GM23338 (cell line): ENCODE results near the gene FRYL. TPM values are rescaled to one million over a fixed set of nuclear protein-coding genes. Genes with fewer than 3 reads are reported as not detected.
"Not testable (repeated sequence)": the region's sequence is repeated elsewhere in the genome, so short reads cannot be mapped to it uniquely, and the experiment has no call there.

Experiments used
- ATAC-seq: fragments of 200-7000 bp; cut with Tn5 transposase; 3 replicates; pipeline ENCODE4 v1.9.1; 2020
- DNase-seq: peaks from one replicate; pipeline ENCODE4 v3.0.0-alpha.2; 2015; ENCODE audit warnings: low spot score
- H2AFZ ChIP-seq: fragments of 200-600 bp; sonication (generic); 2 replicates; pipeline ENCODE4 v1.8.0; 2016; ENCODE audit warnings: antibody characterized with exemption, mild to moderate bottlenecking, moderate library complexity
- H3F3A ChIP-seq: fragments of 200-600 bp; sonication (generic); replicated peaks from 2 replicates; pipeline ENCODE4 v1.8.0; 2017; ENCODE audit warnings: antibody characterized with exemption, mixed run types, low read depth
- H3K27ac ChIP-seq: fragments of 200-600 bp; sonication (generic); 2 replicates; pipeline ENCODE4 v1.6.1; 2016; ENCODE audit warnings: low read depth
- H3K27me3 ChIP-seq: fragments of 200-600 bp; sonication (generic); 2 replicates; pipeline ENCODE4 v1.8.0; 2016; ENCODE audit warnings: mild to moderate bottlenecking, mixed run types, moderate library complexity; ENCODE audit not compliant: insufficient read depth
- H3K36me3 ChIP-seq: fragments of 200-600 bp; sonication (generic); 2 replicates; pipeline ENCODE4 v1.8.0; 2016; ENCODE audit warnings: mild to moderate bottlenecking; ENCODE audit not compliant: insufficient read depth
- H3K4me1 ChIP-seq: fragments of 200-600 bp; sonication (generic); 2 replicates; pipeline ENCODE4 v1.8.0; 2016; ENCODE audit warnings: mild to moderate bottlenecking, moderate library complexity; ENCODE audit not compliant: insufficient read depth
- H3K4me2 ChIP-seq: fragments of 200-600 bp; sonication (generic); 2 replicates; pipeline ENCODE4 v1.7.1; 2017; ENCODE audit warnings: mixed run types
- H3K4me3 ChIP-seq: fragments of 200-600 bp; sonication (generic); 2 replicates; pipeline ENCODE4 v1.6.1; 2016; ENCODE audit warnings: mixed run types
- H3K79me2 ChIP-seq: fragments of 200-600 bp; sonication (generic); replicated peaks from 2 replicates; pipeline ENCODE4 v1.8.0; 2017; ENCODE audit warnings: mild to moderate bottlenecking; ENCODE audit not compliant: insufficient read depth
- H3K9me2 ChIP-seq: fragments of 200-600 bp; sonication (generic); 2 replicates; pipeline ENCODE4 v1.8.0; 2017; ENCODE audit not compliant: insufficient read depth
- H4K20me1 ChIP-seq: fragments of 200-600 bp; sonication (generic); replicated peaks from 2 replicates; pipeline ENCODE4 v1.8.0; 2017; ENCODE audit warnings: mild to moderate bottlenecking; ENCODE audit not compliant: insufficient read depth
- H3K27ac Mint-ChIP-seq: 2 replicates; pipeline ENCODE4 v1.8.0; 2020; ENCODE audit warnings: inconsistent platforms, mild to moderate bottlenecking, moderate library complexity, mixed read lengths
- H3K27me3 Mint-ChIP-seq: 3 replicates; pipeline ENCODE4 v1.8.0; 2022; ENCODE audit warnings: low read depth, mild to moderate bottlenecking, moderate library complexity, mixed read lengths, inconsistent platforms; ENCODE audit not compliant: insufficient read depth, poor library complexity
- H3K36me3 Mint-ChIP-seq: 3 replicates; pipeline ENCODE4 v1.8.0; 2021; ENCODE audit warnings: low read depth, mild to moderate bottlenecking, inconsistent platforms, moderate library complexity, mixed read lengths
- H3K4me1 Mint-ChIP-seq: 3 replicates; pipeline ENCODE4 v1.8.0; 2020; ENCODE audit warnings: mild to moderate bottlenecking, inconsistent platforms, mixed read lengths
- H3K4me3 Mint-ChIP-seq: 3 replicates; pipeline ENCODE4 v1.8.0; 2021; ENCODE audit warnings: moderate library complexity, mild to moderate bottlenecking, inconsistent platforms, mixed read lengths
- H3K9me3 Mint-ChIP-seq: 3 replicates; pipeline ENCODE4 v1.8.0; 2020; ENCODE audit warnings: moderate library complexity, mild to moderate bottlenecking, inconsistent platforms, mixed read lengths
- JUNB ChIP-seq: IDR thresholded peaks from one replicate; pipeline ENCODE4 v1.6.1; 2016; ENCODE audit warnings: antibody characterized with exemption; ENCODE audit not compliant: unreplicated experiment
- NANOG ChIP-seq: IDR thresholded peaks from 2 replicates; pipeline ENCODE4 v1.6.1; 2016; ENCODE audit warnings: antibody characterized with exemption, borderline replicate concordance
- ZNF114 ChIP-seq: fragments of 250-450 bp; sonication (Bioruptor Pico); IDR thresholded peaks from 2 replicates; pipeline ENCODE4 v1.5.0; 2020; ENCODE audit warnings: mild to moderate bottlenecking, moderate library complexity
- ZNF331 ChIP-seq: fragments of 250-450 bp; sonication (Bioruptor Pico); IDR thresholded peaks from 2 replicates; pipeline ENCODE4 v1.5.0; 2020; ENCODE audit warnings: low read depth, mild to moderate bottlenecking, moderate library complexity
- ZNF462 ChIP-seq: fragments of 250-450 bp; sonication (Bioruptor Pico); IDR thresholded peaks from 2 replicates; pipeline ENCODE4 v1.5.0; 2020; ENCODE audit warnings: mild to moderate bottlenecking, moderate library complexity
- polyA plus RNA-seq: library from polyadenylated mRNA; unstranded; fragments of >200 nt; fragmentation: Nextera tagmentation; extraction: Ambion mirVana; gene quantifications from 2 replicates; pipeline ENCODE4 v1.2.1, GENCODE V29; 2016
- total RNA-seq: library from RNA; depleted of rRNA; stranded (reverse); fragments of >200 nt; shearing (Covaris generic); gene quantifications from 2 replicates; pipeline ENCODE4 v1.2.3, GENCODE V29; 2014
- TF ChIP-seq, protein P1 (sequence below): IDR thresholded peaks from one replicate; pipeline ENCODE4 v1.6.1; 2018; ENCODE audit warnings: antibody characterized with exemption; ENCODE audit not compliant: unreplicated experiment

Gene FRYL
- total and polyA plus RNA-seq, 2 experiments from 2014 or later = 30.7 to 53.3 TPM

- no peak for TF ChIP-seq ZNF462 (CRISPR knock-in tag)
- TF ChIP-seq, protein P1, sequence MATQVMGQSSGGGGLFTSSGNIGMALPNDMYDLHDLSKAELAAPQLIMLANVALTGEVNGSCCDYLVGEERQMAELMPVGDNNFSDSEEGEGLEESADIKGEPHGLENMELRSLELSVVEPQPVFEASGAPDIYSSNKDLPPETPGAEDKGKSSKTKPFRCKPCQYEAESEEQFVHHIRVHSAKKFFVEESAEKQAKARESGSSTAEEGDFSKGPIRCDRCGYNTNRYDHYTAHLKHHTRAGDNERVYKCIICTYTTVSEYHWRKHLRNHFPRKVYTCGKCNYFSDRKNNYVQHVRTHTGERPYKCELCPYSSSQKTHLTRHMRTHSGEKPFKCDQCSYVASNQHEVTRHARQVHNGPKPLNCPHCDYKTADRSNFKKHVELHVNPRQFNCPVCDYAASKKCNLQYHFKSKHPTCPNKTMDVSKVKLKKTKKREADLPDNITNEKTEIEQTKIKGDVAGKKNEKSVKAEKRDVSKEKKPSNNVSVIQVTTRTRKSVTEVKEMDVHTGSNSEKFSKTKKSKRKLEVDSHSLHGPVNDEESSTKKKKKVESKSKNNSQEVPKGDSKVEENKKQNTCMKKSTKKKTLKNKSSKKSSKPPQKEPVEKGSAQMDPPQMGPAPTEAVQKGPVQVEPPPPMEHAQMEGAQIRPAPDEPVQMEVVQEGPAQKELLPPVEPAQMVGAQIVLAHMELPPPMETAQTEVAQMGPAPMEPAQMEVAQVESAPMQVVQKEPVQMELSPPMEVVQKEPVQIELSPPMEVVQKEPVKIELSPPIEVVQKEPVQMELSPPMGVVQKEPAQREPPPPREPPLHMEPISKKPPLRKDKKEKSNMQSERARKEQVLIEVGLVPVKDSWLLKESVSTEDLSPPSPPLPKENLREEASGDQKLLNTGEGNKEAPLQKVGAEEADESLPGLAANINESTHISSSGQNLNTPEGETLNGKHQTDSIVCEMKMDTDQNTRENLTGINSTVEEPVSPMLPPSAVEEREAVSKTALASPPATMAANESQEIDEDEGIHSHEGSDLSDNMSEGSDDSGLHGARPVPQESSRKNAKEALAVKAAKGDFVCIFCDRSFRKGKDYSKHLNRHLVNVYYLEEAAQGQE = no peak
- no peak for TF ChIP-seq NANOG
- TF ChIP-seq ZNF331 (CRISPR knock-in tag) = no peak
- no peak for TF ChIP-seq JUNB
- no peak for TF ChIP-seq ZNF114 (CRISPR knock-in tag)
Observed at GRCh38 chr4:48801016-48801715, 21.1 kb upstream of the FRYL start (continued).

GRCh38 chr4:48800155-48800554 is 20.1 kb upstream of the FRYL start:
- H3K27me3 Mint-ChIP-seq, H3K27me3 ChIP-seq, DNase-seq, H3K9me2 ChIP-seq, H3K4me1 ChIP-seq, H3K4me3 ChIP-seq, H3K36me3 Mint-ChIP-seq, H3K27ac ChIP-seq, H3K79me2 ChIP-seq, H3K4me2 ChIP-seq, H2AFZ ChIP-seq, H3K27ac Mint-ChIP-seq, H3K9me3 Mint-ChIP-seq, H3K4me3 Mint-ChIP-seq, H4K20me1 ChIP-seq, H3K36me3 ChIP-seq, H3F3A ChIP-seq, ATAC-seq: not testable (repeated sequence)
- H3K4me1 Mint-ChIP-seq = peaks cover 13% of the 10 kb centered on the region; the same call in 2 of the 3 replicates
